COLO829 (cell line): ENCODE measurements around the gene STXBP4.

Source experiments
- DNase-seq: peaks from one replicate; pipeline ENCODE4 v3.0.0; 2012; ENCODE audit warnings: low spot score

STXBP4 gene

GRCh38 chr17:55120651-55121050, 152.1 kb downstream of the STXBP4 start:
- no peak for DNase-seq

GRCh38 chr17:55121268-55121667, 152.7 kb downstream of the STXBP4 start:
- DNase-seq = no peak

GRCh38 chr17:55122114-55122513, 153.5 kb downstream of the STXBP4 start:
- no peak for DNase-seq

- DNase-seq = no peak
Measured at GRCh38 chr17:55124730-55125360, 156.3 kb downstream of the STXBP4 start.

- DNase-seq = no peak
Measured at GRCh38 chr17:55133583-55133982, 165.0 kb downstream of the STXBP4 start.

GRCh38 chr17:55134486-55135157, 166.1 kb downstream of the STXBP4 start:
- DNase-seq = no peak

GRCh38 chr17:55140809-55141208, 172.2 kb downstream of the STXBP4 start:
- DNase-seq = no peak

GRCh38 chr17:55144518-55144917, 176.0 kb downstream of the STXBP4 start:
- DNase-seq = no peak

- no peak for DNase-seq
Measured at GRCh38 chr17:55149485-55149884, 180.9 kb downstream of the STXBP4 start.

GRCh38 chr17:55152236-55152635, 183.7 kb downstream of the STXBP4 start:
- DNase-seq = no peak

- DNase-seq = no peak
Measured at GRCh38 chr17:55154101-55154500, 185.5 kb downstream of the STXBP4 start.

- no peak for DNase-seq
Measured at GRCh38 chr17:55155856-55156560, 187.4 kb downstream of the STXBP4 start.

- no peak for DNase-seq
Measured at GRCh38 chr17:55157165-55157564, 188.6 kb downstream of the STXBP4 start.

- no peak for DNase-seq
Measured at GRCh38 chr17:55158439-55158838, 189.9 kb downstream of the STXBP4 start.

GRCh38 chr17:55159251-55159650, 190.7 kb downstream of the STXBP4 start:
- DNase-seq = no peak

- no peak for DNase-seq
Measured at GRCh38 chr17:55160501-55160900, 191.9 kb downstream of the STXBP4 start.

- peak; percentile 13 for DNase-seq
Measured at GRCh38 chr17:55161935-55162555, 193.5 kb downstream of the STXBP4 start.

GRCh38 chr17:55162556-55162946, 194.0 kb downstream of the STXBP4 start:
- DNase-seq = no peak

- no peak for DNase-seq
Measured at GRCh38 chr17:55163408-55163807, 194.8 kb downstream of the STXBP4 start.

- DNase-seq = no peak
Measured at GRCh38 chr17:55166506-55166905, 197.9 kb downstream of the STXBP4 start.

- no peak for DNase-seq
Measured at GRCh38 chr17:55167024-55167725, 198.6 kb downstream of the STXBP4 start.
